Prostate gland (tissue), 2 donors: Measurements from ENCODE around the gene RUFY3.

Source experiments
- POLR2A ChIP-seq: fragments of 450-650 bp; IDR thresholded peaks from one replicate; pipeline ENCODE4 v1.6.1; 2016; ENCODE audit warnings: antibody characterized with exemption, mild to moderate bottlenecking
- TF ChIP-seq, protein P1 (sequence below), 4 experiments: fragments of 200-600 bp in 2 of 4; fragments of 450-650 bp in 2 of 4; sonication (generic) in 2 of 4; IDR thresholded peaks; 1 replicate in 3 of 4; 2 replicates in 1 of 4; pipeline ENCODE4 v1.5.1; 2016 to 2019; ENCODE audit warnings: antibody characterized with exemption in 4 of 4, mild to moderate bottlenecking in 2 of 4, moderate library complexity in 2 of 4

DNA sequence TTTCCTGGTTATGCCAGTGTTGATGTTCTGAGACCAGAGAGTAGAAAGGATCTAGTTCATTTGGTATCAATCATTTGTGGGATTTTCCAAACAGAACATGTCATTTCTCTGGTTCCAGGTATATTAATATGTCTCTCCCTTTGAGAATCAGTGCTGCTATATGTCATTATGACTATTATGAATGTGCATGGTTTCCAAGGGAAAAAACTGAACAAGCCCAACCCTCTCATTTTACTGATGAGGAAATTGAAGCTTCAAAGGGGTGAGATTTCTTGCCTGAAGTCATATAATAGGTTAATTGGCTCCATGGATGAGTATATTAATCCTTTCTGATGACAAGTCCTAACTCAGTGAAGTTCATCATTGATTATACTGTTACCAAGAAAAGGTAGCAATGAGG is 31.9 kb downstream of the RUFY3 start:
- TF ChIP-seq, protein P1, sequence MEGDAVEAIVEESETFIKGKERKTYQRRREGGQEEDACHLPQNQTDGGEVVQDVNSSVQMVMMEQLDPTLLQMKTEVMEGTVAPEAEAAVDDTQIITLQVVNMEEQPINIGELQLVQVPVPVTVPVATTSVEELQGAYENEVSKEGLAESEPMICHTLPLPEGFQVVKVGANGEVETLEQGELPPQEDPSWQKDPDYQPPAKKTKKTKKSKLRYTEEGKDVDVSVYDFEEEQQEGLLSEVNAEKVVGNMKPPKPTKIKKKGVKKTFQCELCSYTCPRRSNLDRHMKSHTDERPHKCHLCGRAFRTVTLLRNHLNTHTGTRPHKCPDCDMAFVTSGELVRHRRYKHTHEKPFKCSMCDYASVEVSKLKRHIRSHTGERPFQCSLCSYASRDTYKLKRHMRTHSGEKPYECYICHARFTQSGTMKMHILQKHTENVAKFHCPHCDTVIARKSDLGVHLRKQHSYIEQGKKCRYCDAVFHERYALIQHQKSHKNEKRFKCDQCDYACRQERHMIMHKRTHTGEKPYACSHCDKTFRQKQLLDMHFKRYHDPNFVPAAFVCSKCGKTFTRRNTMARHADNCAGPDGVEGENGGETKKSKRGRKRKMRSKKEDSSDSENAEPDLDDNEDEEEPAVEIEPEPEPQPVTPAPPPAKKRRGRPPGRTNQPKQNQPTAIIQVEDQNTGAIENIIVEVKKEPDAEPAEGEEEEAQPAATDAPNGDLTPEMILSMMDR (IDR thresholded peaks at IDR 0.05): no peak
- no peak for TF ChIP-seq POLR2A
